OCI-LY3 (cell line): ENCODE measurements around the gene ACACB.

ENCODE experiments used
- CTCF ChIP-seq: fragments of 200-600, 300-600 bp; sonication (generic); IDR thresholded peaks from 2 replicates; pipeline ENCODE4 v1.5.1; 2014; ENCODE audit warnings: antibody characterized with exemption, low read length, low read depth
- EZH2phosphoT487 ChIP-seq: fragments of 200-600 bp; shearing (Covaris generic); IDR thresholded peaks from 2 replicates; pipeline ENCODE4 v1.6.1; 2018; ENCODE audit warnings: antibody characterized with exemption, mixed run types, low read depth

- no peak for TF ChIP-seq CTCF
- TF ChIP-seq EZH2phosphoT487, result no peak
Observed at GRCh38 chr12:109301643-109302168, 185.3 kb downstream of the ACACB start.
